ENCODE measurements around the gene CRTC3.
"Not testable (repeated sequence)": the region's sequence is repeated elsewhere in the genome, so short reads cannot be mapped to it uniquely, and the experiment has no call there.

GRCh38 chr15:90673357-90673756, 143.6 kb downstream of the CRTC3 start:
- TF ChIP-seq CTCF, POLR2A (IDR thresholded peaks at IDR 0.05): not testable (repeated sequence)
